Neuron (in vitro differentiated cells): Measurements from ENCODE around the gene PPP1R3G.
"Not testable (repeated sequence)": the region's sequence is repeated elsewhere in the genome, so short reads cannot be mapped to it uniquely, and the experiment has no call there.

Experiments
- H2AFZ ChIP-seq: one replicate; pipeline ENCODE4 v1.6.1; 2013; ENCODE audit warnings: low read depth, mild to moderate bottlenecking, inconsistent platforms, low read length, moderate library complexity
- H3K27me3 ChIP-seq: one replicate; pipeline ENCODE4 v1.6.1; 2013; ENCODE audit warnings: low read length; ENCODE audit not compliant: insufficient read depth
- H3K36me3 ChIP-seq: one replicate; pipeline ENCODE4 v1.6.1; 2013; ENCODE audit warnings: low read length; ENCODE audit not compliant: insufficient read depth
- H3K4me1 ChIP-seq: one replicate; pipeline ENCODE4 v1.6.1; 2013; ENCODE audit warnings: low read length; ENCODE audit not compliant: insufficient read depth
- H3K4me3 ChIP-seq: 2 replicates; pipeline ENCODE4 v1.5.1; 2013; ENCODE audit warnings: mild to moderate bottlenecking, low read length, moderate library complexity
- H3K9me3 ChIP-seq: one replicate; pipeline ENCODE4 v1.6.1; 2013; ENCODE audit warnings: low read length

The PPP1R3G gene

GRCh38 chr6:5058254-5058653 lies 26.9 kb upstream of the PPP1R3G start:
- Histone ChIP-seq H2AFZ (no peak overlapping the region), H3K4me3 (no peak overlapping the region), H3K36me3 (no peaks in the 10 kb centered on the region), H3K4me1 (no peaks in the 10 kb centered on the region), H3K27me3 (no peaks in the 10 kb centered on the region), H3K9me3 (no peaks in the 10 kb centered on the region)

GRCh38 chr6:5059036-5059896 lies 25.9 kb upstream of the PPP1R3G start:
- Histone ChIP-seq H3K36me3 (no peaks in the 10 kb centered on the region), H3K4me3 (no peak overlapping the region), H2AFZ (no peak overlapping the region), H3K4me1 (no peaks in the 10 kb centered on the region), H3K9me3 (no peaks in the 10 kb centered on the region), H3K27me3 (no peaks in the 10 kb centered on the region)

GRCh38 chr6:5060439-5060838 lies 24.7 kb upstream of the PPP1R3G start:
- H3K27me3 ChIP-seq, H2AFZ ChIP-seq, H3K4me1 ChIP-seq, H3K36me3 ChIP-seq, H3K4me3 ChIP-seq, H3K9me3 ChIP-seq: not testable (repeated sequence)

GRCh38 chr6:5061152-5061551 lies 24.0 kb upstream of the PPP1R3G start:
- H3K27me3 ChIP-seq: no peaks in the 10 kb centered on the region
- H3K4me3 ChIP-seq: no peak overlapping the region
- no peaks in the 10 kb centered on the region for H3K4me1 ChIP-seq
- H2AFZ ChIP-seq: no peak overlapping the region
- H3K36me3 ChIP-seq: no peaks in the 10 kb centered on the region
- H3K9me3 ChIP-seq: no peaks in the 10 kb centered on the region

- no peaks in the 10 kb centered on the region for H3K27me3 ChIP-seq
- no peak overlapping the region for H2AFZ ChIP-seq
- no peak overlapping the region for H3K4me3 ChIP-seq
- no peaks in the 10 kb centered on the region for H3K4me1 ChIP-seq
- peaks cover 4% of the 10 kb centered on the region for H3K9me3 ChIP-seq
- H3K36me3 ChIP-seq: no peaks in the 10 kb centered on the region
Observed at GRCh38 chr6:5063617-5064016, 21.5 kb upstream of the PPP1R3G start.

GRCh38 chr6:5066456-5067093 lies 18.6 kb upstream of the PPP1R3G start:
- Histone ChIP-seq H3K36me3 (no peaks in the 10 kb centered on the region), H3K4me1 (no peaks in the 10 kb centered on the region), H3K9me3 (peaks cover 4% of the 10 kb centered on the region), H3K4me3 (no peak overlapping the region), H3K27me3 (no peaks in the 10 kb centered on the region), H2AFZ (no peak overlapping the region)

GRCh38 chr6:5067305-5067704 lies 17.8 kb upstream of the PPP1R3G start:
- H3K4me3 ChIP-seq: no peak overlapping the region

GRCh38 chr6:5068153-5068751 lies 16.9 kb upstream of the PPP1R3G start:
- no peak overlapping the region for H2AFZ ChIP-seq
- no peaks in the 10 kb centered on the region for H3K36me3 ChIP-seq
- no peaks in the 10 kb centered on the region for H3K27me3 ChIP-seq
- no peak overlapping the region for H3K4me3 ChIP-seq
- H3K9me3 ChIP-seq: peaks cover 4% of the 10 kb centered on the region
- H3K4me1 ChIP-seq: no peaks in the 10 kb centered on the region

More at GRCh38 chr6:5067305-5067704, 17.8 kb upstream of the PPP1R3G start:
- Histone ChIP-seq H2AFZ (no peak overlapping the region), H3K4me1 (no peaks in the 10 kb centered on the region), H3K9me3 (peaks cover 4% of the 10 kb centered on the region), H3K27me3 (no peaks in the 10 kb centered on the region), H3K36me3 (no peaks in the 10 kb centered on the region)

- Histone ChIP-seq H3K36me3 (no peaks in the 10 kb centered on the region), H2AFZ (no peak overlapping the region), H3K4me3 (no peak overlapping the region), H3K9me3 (peaks cover 8% of the 10 kb centered on the region), H3K4me1 (no peaks in the 10 kb centered on the region), H3K27me3 (no peaks in the 10 kb centered on the region)
Observed at GRCh38 chr6:5071216-5071615, 13.9 kb upstream of the PPP1R3G start.

- Histone ChIP-seq H2AFZ (no peak overlapping the region), H3K36me3 (no peaks in the 10 kb centered on the region), H3K4me3 (no peak overlapping the region), H3K9me3 (peaks cover 4% of the 10 kb centered on the region), H3K4me1 (no peaks in the 10 kb centered on the region), H3K27me3 (no peaks in the 10 kb centered on the region)
Observed at GRCh38 chr6:5072440-5072839, 12.7 kb upstream of the PPP1R3G start.

GRCh38 chr6:5073992-5074391 lies 11.1 kb upstream of the PPP1R3G start:
- Histone ChIP-seq H3K4me3 (no peak overlapping the region), H3K4me1 (no peaks in the 10 kb centered on the region), H3K27me3 (no peaks in the 10 kb centered on the region), H3K9me3 (peaks cover 4% of the 10 kb centered on the region), H3K36me3 (no peaks in the 10 kb centered on the region), H2AFZ (no peak overlapping the region)

GRCh38 chr6:5076931-5077330 lies 8.2 kb upstream of the PPP1R3G start:
- Histone ChIP-seq H3K9me3 (peaks cover 4% of the 10 kb centered on the region), H2AFZ (no peak overlapping the region), H3K36me3 (no peaks in the 10 kb centered on the region), H3K4me3 (no peak overlapping the region), H3K4me1 (no peaks in the 10 kb centered on the region), H3K27me3 (no peaks in the 10 kb centered on the region)

- Histone ChIP-seq H2AFZ (no peak overlapping the region), H3K4me1 (peaks cover 3% of the 10 kb centered on the region), H3K4me3 (no peak overlapping the region), H3K36me3 (no peaks in the 10 kb centered on the region), H3K9me3 (peaks cover 4% of the 10 kb centered on the region), H3K27me3 (peaks cover 3% of the 10 kb centered on the region)
Observed at GRCh38 chr6:5078121-5078669, 6.9 kb upstream of the PPP1R3G start.
